HK-2 (cell line): ENCODE results near the gene CACNA1G.

Experiments
- DNase-seq: peaks from one replicate; pipeline ENCODE4 v3.0.0-alpha.2; 2018; ENCODE audit not compliant: unreplicated experiment

The CACNA1G gene

GRCh38 chr17:50613007-50613992, 52.8 kb downstream of the CACNA1G start:
- DNase-seq = no peak

- DNase-seq = no peak
Measured at GRCh38 chr17:50614471-50615051, 54.0 kb downstream of the CACNA1G start.

GRCh38 chr17:50615828-50616227, 55.3 kb downstream of the CACNA1G start:
- no peak for DNase-seq

- DNase-seq = no peak
Measured at GRCh38 chr17:50618300-50618699, 57.8 kb downstream of the CACNA1G start.

GRCh38 chr17:50618941-50619340, 58.4 kb downstream of the CACNA1G start:
- DNase-seq = no peak

- DNase-seq = no peak
Measured at GRCh38 chr17:50619489-50619888, 59.0 kb downstream of the CACNA1G start.

- no peak for DNase-seq
Measured at GRCh38 chr17:50620237-50620636, 59.7 kb downstream of the CACNA1G start.

- DNase-seq = no peak
Measured at GRCh38 chr17:50620858-50621257, 60.3 kb downstream of the CACNA1G start.

- DNase-seq = no peak
Measured at GRCh38 chr17:50621574-50622031, 61.1 kb downstream of the CACNA1G start.

GRCh38 chr17:50624321-50624934, 63.9 kb downstream of the CACNA1G start:
- DNase-seq = no peak

GRCh38 chr17:50625032-50625871, 64.7 kb downstream of the CACNA1G start:
- DNase-seq = no peak

- peak; percentile 70 for DNase-seq
Measured at GRCh38 chr17:50626037-50626574, 65.6 kb downstream of the CACNA1G start.

- DNase-seq = no peak
Measured at GRCh38 chr17:50627036-50627781, 66.7 kb downstream of the CACNA1G start.

GRCh38 chr17:50627782-50628601, 67.5 kb downstream of the CACNA1G start:
- DNase-seq = peak; percentile 56

GRCh38 chr17:50629902-50630301, 69.4 kb downstream of the CACNA1G start:
- DNase-seq = no peak

- DNase-seq = peak; percentile 71
Measured at GRCh38 chr17:50630524-50631194, 70.1 kb downstream of the CACNA1G start.

- DNase-seq = no peak
Measured at GRCh38 chr17:50631195-50631907, 70.8 kb downstream of the CACNA1G start.

- DNase-seq = no peak
Measured at GRCh38 chr17:50631908-50632571, 71.5 kb downstream of the CACNA1G start.
